AG04450 (cell line): ENCODE results near the gene SLC51B. TPM values are rescaled to one million over a fixed set of nuclear protein-coding genes. Genes with fewer than 3 reads are reported as not detected.

Experiments used
- CTCF ChIA-PET: fragments of 300-600, 350-600 bp; formaldehyde crosslinking; extraction: SDS; loops from one replicate; lab custom pipeline; 2022; ENCODE audit warnings: antibody characterized with exemption, inconsistent platforms; lab: Charles Lee
- POLR2A ChIA-PET: fragments of 350-600 bp; formaldehyde crosslinking; extraction: SDS; loops from one replicate; lab custom pipeline; 2021; ENCODE audit warnings: antibody characterized with exemption, inconsistent platforms; lab: Yijun Ruan, JAX
- DNase-seq: peaks from one replicate; pipeline ENCODE4 v3.0.0-alpha.2; 2011; ENCODE audit warnings: low read depth, low spot score
- H3K27ac ChIP-seq: one replicate; pipeline ENCODE4 v1.5.1; 2012; ENCODE audit warnings: low read depth, low read length, control low read depth
- H3K27me3 ChIP-seq: one replicate; pipeline ENCODE4 v1.6.0; 2012; ENCODE audit warnings: low read length; ENCODE audit not compliant: control insufficient read depth, insufficient read depth
- H3K4me3 ChIP-seq: 2 replicates; pipeline ENCODE4 v1.5.1; 2011; ENCODE audit warnings: mild to moderate bottlenecking, low read depth, low read length, control low read depth
- H3K9me3 ChIP-seq: 2 replicates; pipeline ENCODE4 v1.5.1; 2012; ENCODE audit warnings: low read length; ENCODE audit not compliant: control insufficient read depth, insufficient read depth
- polyA plus RNA-seq: library from polyadenylated mRNA; depleted of rRNA; stranded (reverse); fragments of >200 nt; gene quantifications from 2 replicates; pipeline ENCODE4 v1.2.3, GENCODE V29; 2011
- TF ChIP-seq, protein P1 (sequence below): IDR thresholded peaks from 2 replicates; pipeline ENCODE4 v1.5.1; 2011; ENCODE audit warnings: low read depth, low read length, control low read depth, inconsistent platforms

SLC51B gene
- polyA plus RNA-seq, 1 experiment, result 0.61 TPM

DNA sequence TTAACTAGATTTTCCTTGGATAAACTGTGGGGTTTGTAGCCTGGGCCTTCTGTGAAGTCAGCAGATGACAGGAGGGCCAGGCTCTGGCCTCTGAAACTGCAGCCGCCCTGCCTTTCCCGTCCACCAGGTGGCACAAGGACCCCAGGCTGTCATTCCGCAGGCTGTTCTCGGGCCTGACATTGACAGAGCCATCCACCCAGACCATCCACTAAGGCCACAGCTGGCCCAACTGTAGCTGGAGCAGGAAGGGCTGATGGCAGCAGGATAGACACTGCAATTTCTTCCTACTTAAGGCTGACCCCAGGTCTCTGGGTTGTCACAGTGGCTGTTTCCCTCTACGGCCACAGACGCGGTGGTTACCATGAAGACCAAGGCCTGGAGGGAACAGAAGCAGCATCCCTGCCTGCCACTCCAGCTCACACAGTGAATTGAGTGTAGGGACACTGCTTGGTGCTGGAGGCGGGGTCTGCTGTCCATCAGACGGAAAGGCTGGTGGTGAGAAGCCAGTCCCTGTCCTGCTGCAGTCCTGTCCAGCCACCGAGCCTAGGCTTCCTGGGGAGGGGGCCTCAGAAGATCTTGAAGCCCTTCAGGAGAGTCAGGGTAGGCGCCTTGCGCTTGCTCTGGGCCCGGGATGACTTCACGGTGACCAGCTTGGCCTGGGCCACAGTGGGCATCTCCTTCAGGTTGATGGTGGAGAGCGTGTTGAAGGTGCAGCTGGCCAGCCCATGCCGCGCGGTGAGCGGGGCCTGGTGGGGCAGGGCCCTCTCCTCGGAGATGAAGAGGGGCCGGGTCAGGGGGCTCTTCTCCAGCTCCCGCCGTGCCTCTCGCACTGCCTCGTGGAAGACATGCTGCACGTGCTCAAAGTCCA lies 9.4 kb downstream of the SLC51B start:
- CTCF ChIA-PET, result interaction anchor here (0.6 to 7.7 kb wide), 17 partner anchors 9 to 345 kb away, joined by 4 to 127 read pairs (median 8); partner anchors contain the start of genes PDCD7, RASL12 and UBAP1L
- no peak overlapping the region for H3K4me3 ChIP-seq
- no peaks in the 10 kb centered on the region; the same call in 1 of the 2 replicates for H3K9me3 ChIP-seq
- H3K27me3 ChIP-seq, result peaks cover under 1% of the 10 kb centered on the region
- TF ChIP-seq, protein P1, sequence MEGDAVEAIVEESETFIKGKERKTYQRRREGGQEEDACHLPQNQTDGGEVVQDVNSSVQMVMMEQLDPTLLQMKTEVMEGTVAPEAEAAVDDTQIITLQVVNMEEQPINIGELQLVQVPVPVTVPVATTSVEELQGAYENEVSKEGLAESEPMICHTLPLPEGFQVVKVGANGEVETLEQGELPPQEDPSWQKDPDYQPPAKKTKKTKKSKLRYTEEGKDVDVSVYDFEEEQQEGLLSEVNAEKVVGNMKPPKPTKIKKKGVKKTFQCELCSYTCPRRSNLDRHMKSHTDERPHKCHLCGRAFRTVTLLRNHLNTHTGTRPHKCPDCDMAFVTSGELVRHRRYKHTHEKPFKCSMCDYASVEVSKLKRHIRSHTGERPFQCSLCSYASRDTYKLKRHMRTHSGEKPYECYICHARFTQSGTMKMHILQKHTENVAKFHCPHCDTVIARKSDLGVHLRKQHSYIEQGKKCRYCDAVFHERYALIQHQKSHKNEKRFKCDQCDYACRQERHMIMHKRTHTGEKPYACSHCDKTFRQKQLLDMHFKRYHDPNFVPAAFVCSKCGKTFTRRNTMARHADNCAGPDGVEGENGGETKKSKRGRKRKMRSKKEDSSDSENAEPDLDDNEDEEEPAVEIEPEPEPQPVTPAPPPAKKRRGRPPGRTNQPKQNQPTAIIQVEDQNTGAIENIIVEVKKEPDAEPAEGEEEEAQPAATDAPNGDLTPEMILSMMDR, result peak; percentile 99
- POLR2A ChIA-PET, result interaction anchor here (1.8 to 3.4 kb wide), 2 partner anchors 14 to 28 kb away, joined by 6 to 16 read pairs; partner anchors contain the start of gene RASL12
- no peak overlapping the region for H3K27ac ChIP-seq
- no peak for DNase-seq

DNA sequence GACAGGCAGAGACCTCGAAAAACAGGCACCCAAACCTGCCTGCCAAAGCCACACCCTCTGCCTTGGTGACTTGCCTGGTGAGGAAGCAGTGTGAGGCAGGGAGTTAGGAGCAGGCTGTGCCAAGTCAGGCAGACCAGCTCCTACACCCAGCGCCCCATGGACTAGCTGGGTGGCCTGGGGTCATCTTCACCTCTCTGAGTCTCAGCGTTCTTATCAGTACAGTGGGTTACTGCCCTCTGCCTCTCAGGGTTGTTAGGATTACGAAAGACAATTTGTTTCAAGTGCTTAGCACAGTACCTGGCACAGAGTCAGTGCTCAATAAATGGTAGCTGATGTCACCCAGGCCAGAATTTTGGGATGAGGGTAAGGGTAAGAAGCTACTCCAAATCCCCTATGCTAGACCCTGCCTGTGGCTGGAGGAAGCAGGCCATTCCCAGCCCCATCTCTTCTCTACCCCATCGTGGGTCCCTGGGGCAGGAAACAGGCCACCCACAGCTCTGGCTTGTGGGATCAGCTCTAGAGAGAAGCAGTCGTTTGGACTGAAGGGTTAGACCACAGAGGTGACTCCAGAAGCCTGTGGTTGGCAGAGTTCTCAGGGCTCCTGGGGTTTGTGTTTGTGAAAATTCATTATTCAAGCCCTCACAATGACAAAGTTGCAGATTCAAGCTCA lies 10.1 kb downstream of the SLC51B start:
- Histone ChIP-seq H3K27ac (no peak overlapping the region), H3K4me3 (no peak overlapping the region), H3K27me3 (peaks cover 5% of the 10 kb centered on the region), H3K9me3 (peaks cover under 1% of the 10 kb centered on the region)
- TF ChIP-seq, protein P1, result no peak
- ChIA-PET CTCF (interaction anchor here (0.6 to 7.7 kb wide), 12 partner anchors 8 to 79 kb away, joined by 3 to 127 read pairs (median 14); partner anchors contain the start of genes PDCD7 and RASL12), POLR2A (interaction anchor here (1.8 to 3.4 kb wide), 2 partner anchors 14 to 27 kb away, joined by 6 to 16 read pairs; partner anchors contain the start of gene RASL12)
- no peak for DNase-seq

DNA sequence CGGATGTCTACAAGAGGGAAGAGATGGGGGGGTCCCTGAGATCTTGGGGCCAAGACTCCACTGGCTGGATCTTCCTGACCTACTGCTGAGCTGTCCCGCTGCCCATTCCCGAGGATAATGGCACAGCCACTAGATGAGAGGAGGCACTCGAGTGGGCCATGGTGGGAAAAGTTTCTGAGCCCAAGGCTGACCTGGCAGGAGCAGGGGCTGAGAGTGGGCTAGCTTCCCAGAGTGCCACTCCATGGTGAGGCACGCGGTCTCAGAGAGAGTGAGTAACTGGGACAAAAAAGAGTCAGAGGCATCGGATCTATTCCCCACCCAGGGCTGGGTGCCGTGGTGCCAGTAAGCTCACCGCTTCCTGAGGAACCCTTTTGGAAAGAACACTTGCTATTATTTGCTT lies 10.9 kb downstream of the SLC51B start:
- H3K4me3 ChIP-seq, result no peak overlapping the region
- H3K9me3 ChIP-seq, result peaks cover 4% of the 10 kb centered on the region
- TF ChIP-seq, protein P1, result no peak
- peaks cover 7% of the 10 kb centered on the region for H3K27me3 ChIP-seq
- H3K27ac ChIP-seq, result no peak overlapping the region
- DNase-seq, result no peak
- ChIA-PET POLR2A (interaction anchor here (0.6 to 3.4 kb wide), 4 partner anchors 11 to 28 kb away, joined by 3 to 16 read pairs (median 4); partner anchors contain the start of gene RASL12), CTCF (interaction anchor here (0.6 to 7.7 kb wide), 7 partner anchors 13 to 46 kb away, joined by 4 to 127 read pairs (median 33); partner anchors contain the start of gene RASL12)

DNA sequence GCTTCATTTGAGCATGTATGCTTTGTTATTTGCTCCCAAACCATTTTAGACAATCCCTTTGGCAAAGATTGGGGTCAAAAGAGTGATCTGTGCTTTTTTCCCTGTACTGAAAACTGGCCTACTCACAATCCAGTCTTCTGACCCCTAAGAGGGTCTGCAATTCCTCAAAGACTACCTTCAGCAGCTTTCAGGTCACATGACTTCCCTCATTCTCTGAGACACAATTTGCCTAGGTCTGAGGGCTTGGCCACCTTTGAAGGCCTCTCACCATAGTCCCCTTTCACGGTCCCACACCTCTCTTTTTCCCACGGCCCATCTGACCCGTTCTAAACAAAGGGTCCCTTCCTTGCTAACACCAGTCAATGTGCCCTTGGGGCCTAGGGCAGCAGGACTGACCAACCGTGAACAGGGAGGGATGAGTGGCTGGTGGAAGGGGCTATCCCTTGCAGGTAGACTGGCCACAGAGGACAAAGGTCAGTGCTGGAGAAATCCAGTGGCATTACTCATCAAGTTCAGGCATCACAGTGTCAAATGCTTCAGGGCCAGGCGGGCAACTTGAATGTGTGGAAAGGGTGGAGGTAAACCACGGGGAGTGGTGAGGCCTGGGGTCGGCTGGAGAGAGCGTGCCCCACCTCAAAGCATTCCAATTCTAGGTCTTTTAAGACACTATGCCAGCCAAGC lies 11.8 kb downstream of the SLC51B start:
- Histone ChIP-seq H3K27me3 (peaks cover 7% of the 10 kb centered on the region), H3K9me3 (peaks cover 4% of the 10 kb centered on the region), H3K4me3 (no peak overlapping the region), H3K27ac (no peak overlapping the region)
- CTCF ChIA-PET, result interaction anchor here (2.4 to 7.7 kb wide), 5 partner anchors 21 to 45 kb away, joined by 6 to 127 read pairs (median 36); no protein-coding TSS in a partner anchor
- DNase-seq, result no peak
- TF ChIP-seq, protein P1, result no peak
- POLR2A ChIA-PET, result interaction anchor here (0.6 to 0.9 kb wide), 3 partner anchors 10 to 27 kb away, joined by 3 to 4 read pairs (median 3); no protein-coding TSS in a partner anchor
